Measurements from ENCODE around the gene TXLNG.

- TF ChIP-seq CTCF (IDR thresholded peaks at IDR 0.05): no peak
- TF ChIP-seq POLR2A (IDR thresholded peaks at IDR 0.05): no peak
Measured at GRCh38 chrX:16819634-16820033, 33.4 kb downstream of the TXLNG start.
